Cortex of kidney (tissue), 1 donor: ENCODE measurements around the gene UBE2Z.

Source experiments
- DNase-seq: peaks from one replicate; lab custom pipeline; 2025; lab: John Stamatoyannopoulos, UW

UBE2Z gene

GRCh38 chr17:48960834-48961515 lies 52.8 kb downstream of the UBE2Z start:
- DNase-seq, result no peak

DNA sequence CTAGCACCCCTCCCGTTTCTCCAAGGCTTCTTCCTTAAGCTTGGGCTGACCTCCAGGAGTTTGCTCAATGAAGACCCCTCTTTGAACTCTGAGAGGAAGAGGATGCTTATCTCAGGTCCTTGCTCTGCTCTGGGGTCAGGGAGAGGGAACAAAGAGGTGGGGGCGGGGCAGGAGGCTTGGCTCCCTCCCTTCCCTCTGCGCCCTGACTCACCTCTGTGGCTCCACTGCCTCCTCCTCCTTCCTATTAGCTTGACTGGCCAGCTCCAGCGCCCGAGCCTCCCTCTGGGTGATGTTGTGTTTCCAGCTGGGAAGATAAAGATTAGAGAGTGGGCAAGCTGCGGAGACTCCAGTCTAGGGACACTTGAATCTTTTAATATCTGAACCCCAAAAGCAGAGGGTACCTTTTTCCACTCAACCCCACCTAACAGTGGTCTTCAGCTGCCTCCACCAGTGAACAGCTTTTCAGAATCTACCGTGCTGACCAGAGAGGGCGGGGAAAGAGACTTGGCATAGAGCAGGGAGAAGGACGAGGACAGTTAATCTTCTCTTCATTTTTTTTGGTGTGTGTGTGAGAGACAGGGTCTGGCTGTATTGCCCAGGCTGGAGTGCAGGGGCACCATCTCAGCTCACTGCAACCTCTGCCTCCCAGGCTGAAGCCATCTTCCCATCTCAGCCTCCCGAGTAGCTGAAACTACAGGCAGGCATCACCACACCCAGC lies 53.5 kb downstream of the UBE2Z start:
- DNase-seq, result no peak

- DNase-seq, result no peak
These were observed 62.0 kb downstream of the UBE2Z start for GRCh38 chr17:48970224-48970623.

GRCh38 chr17:48970865-48971687 lies 62.9 kb downstream of the UBE2Z start:
- DNase-seq, result no peak

DNA sequence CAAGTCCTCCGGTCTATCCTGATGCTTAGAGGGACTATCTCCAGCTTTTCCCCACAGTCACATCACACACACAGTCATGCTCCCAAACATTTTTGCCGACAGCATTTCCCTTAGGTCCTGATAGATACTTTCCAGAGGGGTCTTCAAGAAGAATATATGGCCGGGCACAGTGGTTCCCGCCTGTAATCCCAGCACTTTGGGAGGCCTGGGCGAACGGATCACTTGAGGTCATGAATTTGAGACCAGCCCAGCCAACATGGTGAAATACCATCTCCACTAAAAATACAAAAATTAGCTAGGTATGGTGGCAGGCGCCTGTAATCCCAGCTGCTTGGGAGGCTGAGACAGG lies 64.5 kb downstream of the UBE2Z start:
- no peak for DNase-seq

DNA sequence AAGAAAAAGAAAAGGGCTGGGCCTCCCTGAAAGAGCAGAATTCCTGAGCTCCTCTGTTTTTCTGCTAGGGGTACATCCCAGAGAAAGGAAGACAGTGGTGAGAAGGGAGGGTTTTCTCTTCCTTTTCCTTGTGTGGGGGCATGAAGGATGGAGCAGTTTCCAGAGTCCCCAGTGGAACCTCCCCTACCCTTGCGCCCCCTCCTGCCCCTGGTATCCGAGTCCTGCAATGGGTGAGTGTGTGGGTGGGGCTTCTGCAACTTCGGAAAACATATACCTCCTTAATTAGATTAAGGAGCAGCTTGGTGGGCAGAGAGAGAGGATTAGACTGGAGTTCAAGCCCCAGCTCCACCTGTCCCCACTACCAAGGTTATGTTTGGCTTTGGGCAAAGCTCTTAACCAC lies 65.6 kb downstream of the UBE2Z start:
- no peak for DNase-seq
